HepG2 (cell line): ENCODE data around the gene ZNF627. TPM values are rescaled to one million over a fixed set of nuclear protein-coding genes. Genes with fewer than 3 reads are reported as not detected.
A peak's percentile ranks its signal among the peaks of the same experiment; 100 is the strongest.

Experiments
- ATAC-seq: fragments of 200-7000 bp; cut with Tn5 transposase; 3 replicates; pipeline ENCODE4 v1.9.1; 2020; ENCODE audit warnings: mild to moderate bottlenecking, moderate library complexity
- BruUV-seq: library from RNA; stranded (reverse); fragments of 400-500 nt; replicated peaks from 2 replicates; lab custom pipeline; 2021; lab: Mats Ljungman, UMichigan
- CTCF ChIA-PET: fragments of 300-600 bp; formaldehyde crosslinking; extraction: SDS; loops from one replicate; lab custom pipeline; 2021; ENCODE audit warnings: low total read pairs, inconsistent platforms, low intra/inter-chr PET ratio; lab: Yijun Ruan, JAX
- POLR2A ChIA-PET: fragments of 350-600 bp; sonication (Branson Sonifier 250); formaldehyde crosslinking; loops from one replicate; lab custom pipeline; 2020; ENCODE audit warnings: antibody characterized with exemption, inconsistent platforms; lab: Yijun Ruan, JAX
- DNase-seq: peaks from one replicate; pipeline ENCODE4 v3.0.0-alpha.2; 2015; ENCODE audit warnings: low spot score
- FAIRE-seq: peaks from 3 replicates; lab custom pipeline; 2011; peaks lifted over from hg19 to GRCh38; lab: Jason Lieb, UNC
- H2AFZ ChIP-seq: one replicate; pipeline ENCODE4 v1.6.1; 2011; ENCODE audit warnings: low read length, inconsistent platforms
- H3K27ac ChIP-seq: fragments of 300-600 bp; 3 replicates; pipeline ENCODE4 v1.8.0; 2011; ENCODE audit warnings: mixed run types, mild to moderate bottlenecking, mixed read lengths, low read length, inconsistent platforms; ENCODE audit not compliant: insufficient read depth; ENCODE audit errors: extremely low read length
- H3K27me3 ChIP-seq, 2 experiments: fragments of 200-600 bp in 1 of 2; 2 replicates in 1 of 2; 3 replicates in 1 of 2; pipeline versions ENCODE4 v1.6.0 to v1.8.0; 2011; ENCODE audit warnings: low read length in 2 of 2, mild to moderate bottlenecking in 2 of 2, moderate library complexity in 2 of 2, inconsistent platforms in 1 of 2; ENCODE audit not compliant: insufficient read depth in 2 of 2, control insufficient read depth in 1 of 2
- H3K36me3 ChIP-seq, 2 experiments: fragments of 200-600 bp in 1 of 2; replicated peaks in 1 of 2; 2 replicates in 1 of 2; 3 replicates in 1 of 2; pipeline versions ENCODE4 v1.5.1 to v1.8.0; 2011; ENCODE audit warnings: low read length in 2 of 2, inconsistent platforms in 1 of 2; ENCODE audit not compliant: insufficient read depth in 2 of 2, control insufficient read depth in 1 of 2
- H3K4me1 ChIP-seq: 2 replicates; pipeline ENCODE4 v1.5.1; 2012; ENCODE audit warnings: low read length, inconsistent platforms; ENCODE audit not compliant: insufficient read depth
- H3K4me2 ChIP-seq: 2 replicates; pipeline ENCODE4 v1.6.0; 2011; ENCODE audit warnings: low read depth, low read length, inconsistent platforms
- H3K4me3 ChIP-seq, 3 experiments: fragments of 200-600 bp in 1 of 3; sonication (generic), shearing (Covaris generic) in 1 of 3; replicated peaks in 1 of 3; 2 replicates each; pipeline ENCODE4 v1.5.1; 2011 to 2016; ENCODE audit warnings: low read length in 3 of 3, inconsistent platforms in 2 of 3, low read depth in 2 of 3, mild to moderate bottlenecking in 2 of 3, control low read depth in 1 of 3, mixed read lengths in 1 of 3; ENCODE audit not compliant: insufficient read depth in 1 of 3
- H3K79me2 ChIP-seq: one replicate; pipeline ENCODE4 v1.6.1; 2011; ENCODE audit warnings: low read length, inconsistent platforms; ENCODE audit not compliant: insufficient read depth
- H3K9ac ChIP-seq: 2 replicates; pipeline ENCODE4 v1.6.0; 2011; ENCODE audit warnings: mild to moderate bottlenecking, low read depth, low read length, inconsistent platforms; ENCODE audit not compliant: insufficient read depth
- H3K9me3 ChIP-seq: 2 replicates; pipeline ENCODE4 v1.5.1; 2012; ENCODE audit warnings: mild to moderate bottlenecking, low read length
- H4K20me1 ChIP-seq: 2 replicates; pipeline ENCODE4 v1.6.0; 2011; ENCODE audit warnings: inconsistent platforms, mild to moderate bottlenecking, low read length, moderate library complexity; ENCODE audit not compliant: insufficient read depth
- ATF7 ChIP-seq, 2 experiments: fragments of 450-650 bp in 1 of 2; sonication (generic) in 1 of 2; formaldehyde crosslinking in 1 of 2; IDR thresholded peaks; 2 replicates each; pipeline versions ENCODE4 v1.4.0 to v1.6.1; 2016 to 2020; ENCODE audit warnings: antibody characterized with exemption in 1 of 2, mild to moderate bottlenecking in 1 of 2, missing genetic modification reagents in 1 of 2
- DMAP1 ChIP-seq: IDR thresholded peaks from 2 replicates; pipeline ENCODE4 v1.6.1; 2016
- SP4 ChIP-seq: sonication (generic); formaldehyde crosslinking; IDR thresholded peaks from 2 replicates; pipeline ENCODE4 v1.8.1; 2023; ENCODE audit warnings: mild to moderate bottlenecking, missing genetic modification reagents
- SPEN ChIP-seq: sonication (generic); formaldehyde crosslinking; IDR thresholded peaks from 2 replicates; pipeline ENCODE4 v1.5.1; 2020; ENCODE audit warnings: low read depth, mild to moderate bottlenecking, missing genetic modification reagents
- ZNF30 ChIP-seq: sonication (generic); formaldehyde crosslinking; IDR thresholded peaks from 2 replicates; pipeline ENCODE4 v1.5.0; 2020; ENCODE audit warnings: mild to moderate bottlenecking, missing genetic modification reagents
- WGBS: methylation state at CpG from one replicate; pipeline ENCODE4 v1.1.6; 2017; ENCODE audit warnings: low lambda C conversion rate; 5-methylcytosine and 5-hydroxymethylcytosine counted together
- in situ Hi-C: cut with HindIII; loops from 2 replicates; pipeline ENCODE4 v1.10.0; 2017; ENCODE audit warnings: low pct_unique_long_range_greater_than_20kb; ENCODE audit not compliant: extremely low pct_ligation_motif_present
- intact Hi-C: fragments of 100-400 bp; cut with micrococcal nuclease; formaldehyde crosslinking; loops from one replicate; pipeline ENCODE4 v1.10.0; 2022; ENCODE audit not compliant: unreplicated experiment
- polyA plus RNA-seq, 8 experiments: library from polyadenylated mRNA; depleted of rRNA in 3 of 8; stranded (reverse) in 7 of 8; unstranded in 1 of 8; fragments of >200 nt; fragmentation: Illumina TruSeq in 4 of 8; extraction: Trizol in 4 of 8; gene quantifications; 2 replicates each; pipeline versions ENCODE4 v1.2.1 to v1.2.3, GENCODE V29; 2011 to 2016; ENCODE audit warnings: low read depth in 4 of 8, missing spikeins in 1 of 8, mixed read lengths in 1 of 8; ENCODE audit not compliant: insufficient read depth in 1 of 8
- total RNA-seq, 5 experiments: library from RNA; depleted of rRNA; stranded (reverse); fragments of >200 nt; fragmentation: Illumina TruSeq; extraction: Trizol; gene quantifications; 2 replicates each; pipeline ENCODE4 v1.2.3, GENCODE V29; 2016; ENCODE audit warnings: low read depth in 1 of 5

Gene ZNF627
- total and polyA plus RNA-seq, 2 of the 13 experiments (the other 11 are each of a cell fraction or from before 2014, with no cell fraction given) = 4.2 to 12.7 TPM

GRCh38 chr19:11626252-11626651, 29.0 kb downstream of the ZNF627 start:
- H3K4me1 ChIP-seq = peaks cover 19% of the 10 kb centered on the region
- no peak overlapping the region for H3K4me2 ChIP-seq
- H3K27ac ChIP-seq = no peak overlapping the region
- CTCF ChIA-PET = no interaction called here
- POLR2A ChIA-PET = interaction anchor here (1.0 to 3.2 kb wide), 2 partner anchors 7 to 28 kb away, joined by 3 to 16 read pairs; no protein-coding TSS in a partner anchor
- H2AFZ ChIP-seq = no peak overlapping the region
- in situ Hi-C loops (no loop called here), intact Hi-C loops (no loop called here)
- H3K9me3 ChIP-seq = no peaks in the 10 kb centered on the region
- H3K9ac ChIP-seq = no peak overlapping the region
- DNase-seq (no peak), ATAC-seq (no peak), FAIRE-seq (no peak)
- H3K27me3 ChIP-seq = peaks cover 0 to 7% of the 10 kb centered on the region in 2 experiments; a peak in 1 of 5 replicates
- no peak for TF ChIP-seq ZNF30 (CRISPR knock-in tag)
- no TSS peak for BruUV-seq
- 76% methylated on average over 15 of the region's 15 CpGs for WGBS
- no peak overlapping the region for H3K4me3 ChIP-seq
- no peaks in the 10 kb centered on the region for H4K20me1 ChIP-seq
- H3K79me2 ChIP-seq = no peaks in the 10 kb centered on the region
- H3K36me3 ChIP-seq = no peaks in the 10 kb centered on the region

- ATAC-seq = no peak
- CTCF ChIA-PET = no interaction called here
Observed at GRCh38 chr19:11633223-11633622, 35.9 kb downstream of the ZNF627 start.

More at GRCh38 chr19:11633223-11633622, 35.9 kb downstream of the ZNF627 start:
- Histone ChIP-seq H3K27me3 (no peaks in the 10 kb centered on the region; a peak in 1 of 5 replicates), H3K4me2 (0 out of 2 replicates have a peak overlapping the region, but pooled peaks have one; percentile 18), H3K79me2 (no peaks in the 10 kb centered on the region), H3K27ac (no peak overlapping the region), H3K4me3 (no peak overlapping the region), H3K9me3 (no peaks in the 10 kb centered on the region), H3K36me3 (no peaks in the 10 kb centered on the region), H3K4me1 (peaks cover 28% of the 10 kb centered on the region), H2AFZ (no peak overlapping the region), H3K9ac (no peak overlapping the region), H4K20me1 (no peaks in the 10 kb centered on the region)
- FAIRE-seq = no peak
- no peak for DNase-seq
- WGBS = 80% methylated on average over 7 of the region's 9 CpGs
- intact Hi-C loops (no loop called here), in situ Hi-C loops (no loop called here)
- no TSS peak for BruUV-seq
- POLR2A ChIA-PET = interaction anchor here (2.6 kb wide), 1 partner anchor 8 kb away, joined by 16 read pairs; no protein-coding TSS in a partner anchor
- TF ChIP-seq ATF7 (IDR thresholded peaks at IDR 0.05) = no peak
- TF ChIP-seq ATF7 (CRISPR knock-in tag; IDR thresholded peaks at IDR 0.05) = no peak
- TF ChIP-seq DMAP1 (CRISPR knock-in tag) = no peak
- TF ChIP-seq SPEN (CRISPR knock-in tag) = no peak
- no peak for TF ChIP-seq SP4 (CRISPR knock-in tag)
